ENCODE measurements around the gene PID1.

DNA sequence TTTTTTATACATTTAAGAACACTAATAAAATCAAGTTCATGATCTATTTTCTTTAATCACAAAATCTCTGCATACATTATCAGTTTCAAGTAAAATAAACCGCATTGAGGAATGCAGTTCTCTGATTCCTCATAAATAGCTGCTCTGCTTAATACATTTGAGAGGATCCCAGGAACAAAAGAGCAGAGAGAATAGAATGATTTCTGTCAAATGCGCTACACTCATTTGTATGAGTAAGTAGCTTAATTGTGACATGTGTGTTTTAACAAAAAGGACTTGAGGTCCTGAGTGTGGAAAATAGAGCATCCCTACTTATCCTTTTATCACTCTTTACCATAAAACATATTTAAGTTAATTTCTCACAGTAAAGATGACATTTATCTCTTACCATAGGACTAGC is 134.0 kb downstream of the PID1 start:
- TF ChIP-seq MAX (IDR thresholded peaks at IDR 0.05; ENCODE audit: low read depth) = no peak
- TF ChIP-seq, protein P1, sequence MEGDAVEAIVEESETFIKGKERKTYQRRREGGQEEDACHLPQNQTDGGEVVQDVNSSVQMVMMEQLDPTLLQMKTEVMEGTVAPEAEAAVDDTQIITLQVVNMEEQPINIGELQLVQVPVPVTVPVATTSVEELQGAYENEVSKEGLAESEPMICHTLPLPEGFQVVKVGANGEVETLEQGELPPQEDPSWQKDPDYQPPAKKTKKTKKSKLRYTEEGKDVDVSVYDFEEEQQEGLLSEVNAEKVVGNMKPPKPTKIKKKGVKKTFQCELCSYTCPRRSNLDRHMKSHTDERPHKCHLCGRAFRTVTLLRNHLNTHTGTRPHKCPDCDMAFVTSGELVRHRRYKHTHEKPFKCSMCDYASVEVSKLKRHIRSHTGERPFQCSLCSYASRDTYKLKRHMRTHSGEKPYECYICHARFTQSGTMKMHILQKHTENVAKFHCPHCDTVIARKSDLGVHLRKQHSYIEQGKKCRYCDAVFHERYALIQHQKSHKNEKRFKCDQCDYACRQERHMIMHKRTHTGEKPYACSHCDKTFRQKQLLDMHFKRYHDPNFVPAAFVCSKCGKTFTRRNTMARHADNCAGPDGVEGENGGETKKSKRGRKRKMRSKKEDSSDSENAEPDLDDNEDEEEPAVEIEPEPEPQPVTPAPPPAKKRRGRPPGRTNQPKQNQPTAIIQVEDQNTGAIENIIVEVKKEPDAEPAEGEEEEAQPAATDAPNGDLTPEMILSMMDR (IDR thresholded peaks at IDR 0.05) = no peak
- TF ChIP-seq CHD2 (IDR thresholded peaks at IDR 0.05; ENCODE audit: low read length, partially characterized antibody) = no peak
- TF ChIP-seq EP300 (IDR thresholded peaks at IDR 0.05; ENCODE audit: borderline replicate concordance in 1 of 2, low read depth in 1 of 2, low read length in 1 of 2) = no peak
- TF ChIP-seq RCOR1 (IDR thresholded peaks at IDR 0.05; ENCODE audit: low read length) = no peak
- no peak for TF ChIP-seq TCF12 (IDR thresholded peaks at IDR 0.05)
- TF ChIP-seq TAF1 (IDR thresholded peaks at IDR 0.05; ENCODE audit: borderline replicate concordance, low read depth, low read length) = no peak
